Liver (tissue), 9 donors: ENCODE measurements around the gene TMEM8B. TPM values are rescaled to one million over a fixed set of nuclear protein-coding genes. Genes with fewer than 3 reads are reported as not detected.

ENCODE experiments used
- DNase-seq: peaks from one replicate; pipeline ENCODE4 v3.0.0-alpha.2; 2017; ENCODE audit warnings: low spot score
- H3K27ac ChIP-seq, 2 donors: one replicate each; pipeline ENCODE4 v1.7.0; 2013; ENCODE audit warnings: inconsistent platforms in 2 of 2, low read length in 2 of 2, control low read depth in 1 of 2, low read depth in 1 of 2, mild to moderate bottlenecking in 1 of 2
- H3K27me3 ChIP-seq, 4 donors: one replicate each; pipeline versions ENCODE4 v1.6.1 to v1.7.0; 2013; ENCODE audit warnings: low read length in 3 of 4, inconsistent platforms in 1 of 4, mild to moderate bottlenecking in 1 of 4, moderate library complexity in 1 of 4; ENCODE audit not compliant: control insufficient read depth in 4 of 4, insufficient read depth in 4 of 4
- H3K36me3 ChIP-seq, 4 donors: one replicate each; pipeline versions ENCODE4 v1.6.1 to v1.7.0; 2013; ENCODE audit warnings: low read length in 3 of 4, mild to moderate bottlenecking in 3 of 4, low read depth in 1 of 4, moderate library complexity in 1 of 4; ENCODE audit not compliant: control insufficient read depth in 4 of 4, insufficient read depth in 3 of 4
- H3K4me1 ChIP-seq, 4 donors: one replicate each; pipeline versions ENCODE4 v1.6.1 to v1.7.0; 2013; ENCODE audit warnings: low read length in 3 of 4, mild to moderate bottlenecking in 3 of 4, moderate library complexity in 1 of 4; ENCODE audit not compliant: control insufficient read depth in 4 of 4, insufficient read depth in 4 of 4
- H3K4me3 ChIP-seq, 3 donors: one replicate each; pipeline versions ENCODE4 v1.6.1 to v1.7.0; 2013; ENCODE audit warnings: low read length in 3 of 3, control low read depth in 1 of 3, low read depth in 1 of 3, mild to moderate bottlenecking in 1 of 3
- H3K9ac ChIP-seq, 2 donors: one replicate each; pipeline ENCODE4 v1.7.0; 2013; ENCODE audit warnings: low read length in 2 of 2, mild to moderate bottlenecking in 2 of 2, moderate library complexity in 2 of 2, control low read depth in 1 of 2, low read depth in 1 of 2
- H3K9me3 ChIP-seq, 4 donors: one replicate each; pipeline versions ENCODE4 v1.6.1 to v1.7.0; 2013; ENCODE audit warnings: low read length in 3 of 4; ENCODE audit not compliant: control insufficient read depth in 4 of 4
- EGR1 ChIP-seq, 2 donors: IDR thresholded peaks; 2 replicates each; pipeline ENCODE4 v1.6.1; 2016 to 2018; ENCODE audit warnings: antibody characterized with exemption in 2 of 2, low read depth in 2 of 2
- FOXA1 ChIP-seq: IDR thresholded peaks from 2 replicates; pipeline ENCODE4 v1.6.1; 2016; ENCODE audit warnings: antibody characterized with exemption
- FOXA2 ChIP-seq: IDR thresholded peaks from 2 replicates; pipeline ENCODE4 v1.6.1; 2016; ENCODE audit warnings: antibody characterized with exemption
- GABPA ChIP-seq, 2 donors: IDR thresholded peaks in 1 of 2; conservative IDR thresholded peaks in 1 of 2; 2 replicates each; pipeline ENCODE4 v1.6.1; 2016; ENCODE audit warnings: antibody characterized with exemption in 2 of 2, mild to moderate bottlenecking in 1 of 2, moderate library complexity in 1 of 2
- HNF4A ChIP-seq, 2 donors: conservative IDR thresholded peaks; 2 replicates each; pipeline ENCODE4 v1.6.1; 2016; ENCODE audit warnings: antibody characterized with exemption in 2 of 2, mild to moderate bottlenecking in 2 of 2
- HNF4G ChIP-seq: IDR thresholded peaks from 2 replicates; pipeline ENCODE4 v1.6.1; 2016; ENCODE audit warnings: antibody characterized with exemption
- JUND ChIP-seq, 2 donors: IDR thresholded peaks; 2 replicates each; pipeline ENCODE4 v1.6.1; 2016; ENCODE audit warnings: antibody characterized with exemption in 2 of 2
- NR2F2 ChIP-seq: IDR thresholded peaks from 2 replicates; pipeline ENCODE4 v1.6.1; 2016; ENCODE audit warnings: antibody characterized with exemption
- RAD21 ChIP-seq, 2 donors: IDR thresholded peaks; 2 replicates each; pipeline ENCODE4 v1.6.1; 2016; ENCODE audit warnings: antibody characterized with exemption in 2 of 2, mild to moderate bottlenecking in 2 of 2
- REST ChIP-seq: IDR thresholded peaks from 2 replicates; pipeline ENCODE4 v1.6.1; 2016; ENCODE audit warnings: antibody characterized with exemption, mild to moderate bottlenecking
- RXRA ChIP-seq, 2 donors: IDR thresholded peaks; 2 replicates each; pipeline ENCODE4 v1.6.1; 2017 to 2018; ENCODE audit warnings: antibody characterized with exemption in 2 of 2, mild to moderate bottlenecking in 1 of 2
- SP1 ChIP-seq: IDR thresholded peaks from 2 replicates; pipeline ENCODE4 v1.6.1; 2018; ENCODE audit warnings: antibody characterized with exemption, mild to moderate bottlenecking
- TAF1 ChIP-seq: conservative IDR thresholded peaks from 2 replicates; pipeline ENCODE4 v1.6.1; 2016; ENCODE audit warnings: antibody characterized with exemption, mild to moderate bottlenecking
- YY1 ChIP-seq: IDR thresholded peaks from 2 replicates; pipeline ENCODE4 v1.6.1; 2016; ENCODE audit warnings: antibody characterized with exemption, mild to moderate bottlenecking
- ZBTB33 ChIP-seq: IDR thresholded peaks from 2 replicates; pipeline ENCODE4 v1.6.1; 2016; ENCODE audit warnings: antibody characterized with exemption
- WGBS: extraction: QIAGEN DNeasy Blood & Tissue Kit; methylation state at CpG from one replicate; pipeline ENCODE4 v1.1.7; 2013; 5-methylcytosine and 5-hydroxymethylcytosine counted together
- polyA plus RNA-seq, 2 donors: library from polyadenylated mRNA; stranded (reverse) in 1 of 2; unstranded in 1 of 2; fragments of 200-250 nt in 1 of 2; fragments of >200 nt in 1 of 2; fragmentation: Nextera tagmentation in 1 of 2; extraction: Ambion mirVana in 1 of 2; gene quantifications; one replicate each; pipeline versions ENCODE4 v1.2.1 to v1.2.3, GENCODE V29; 2013 to 2015
- total RNA-seq, 2 donors: library from RNA; depleted of rRNA; stranded (reverse); fragments of >200 nt; gene quantifications; one replicate each; pipeline ENCODE4 v1.2.3, GENCODE V29; 2014
- TF ChIP-seq, protein P1 (sequence below): IDR thresholded peaks from 2 replicates; pipeline ENCODE4 v1.6.1; 2016; ENCODE audit warnings: antibody characterized with exemption
- TF ChIP-seq, protein P2 (sequence below): fragments of 150-350 bp; IDR thresholded peaks from 2 replicates; pipeline ENCODE4 v1.5.1; 2017; ENCODE audit warnings: improper control_type of control experiment, low read depth, low read length; ENCODE audit not compliant: missing input control
- TF ChIP-seq, protein P3 (sequence below): IDR thresholded peaks from 2 replicates; pipeline ENCODE4 v1.6.1; 2016; ENCODE audit warnings: antibody characterized with exemption
- donor health status: healthy.
- donor health status: healthy.
- donor health status: healthy.
- donor health status: healthy.
- donor health status: healthy.

TMEM8B gene
- total and polyA plus RNA-seq, 4 donors: 1.1 to 5.4 (median 2.7) TPM

- TF ChIP-seq YY1: peak; percentile 80
- TF ChIP-seq NR2F2: peak; percentile 95
- peak; percentile 76 to 92 for TF ChIP-seq JUND (IDR thresholded peaks at IDR 0.05)
- peak; percentile 63 for TF ChIP-seq HNF4G
- TF ChIP-seq, protein P1, sequence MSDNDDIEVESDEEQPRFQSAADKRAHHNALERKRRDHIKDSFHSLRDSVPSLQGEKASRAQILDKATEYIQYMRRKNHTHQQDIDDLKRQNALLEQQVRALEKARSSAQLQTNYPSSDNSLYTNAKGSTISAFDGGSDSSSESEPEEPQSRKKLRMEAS: peak; percentile 88
- peak in 1 of 2 donors; percentile 72 for TF ChIP-seq GABPA (IDR thresholded peaks at IDR 0.05 in 1 of 2, conservative IDR thresholded peaks at IDR 0.05 in 1 of 2)
These were observed 14.8 kb upstream of the TMEM8B start (continued) for GRCh38 chr9:35814106-35814840.

- peaks cover 16 to 42% (median 35%) of the 10 kb centered on the region in 4 donors for H3K4me1 ChIP-seq
- peak within 1 kb of the TSS; percentile 67 to 82 (median 79) for H3K4me3 ChIP-seq
- H3K27ac ChIP-seq: peak within 1 kb of the TSS; percentile 95 to 100
- TF ChIP-seq RXRA (IDR thresholded peaks at IDR 0.05) (peak; percentile 50 to 66), FOXA2 (no peak), NR2F2 (no peak), YY1 (peak; percentile 97), HNF4G (no peak), JUND (IDR thresholded peaks at IDR 0.05) (no peak), TAF1 (peak; percentile 88), SP1 (peak; percentile 96), REST (peak; percentile 58), FOXA1 (peak; percentile 27), EGR1 (IDR thresholded peaks at IDR 0.05; ENCODE audit: low read depth in 2 of 2) (peak; percentile 71 to 75), GABPA (IDR thresholded peaks at IDR 0.05 in 1 of 2, conservative IDR thresholded peaks at IDR 0.05 in 1 of 2) (peak in 1 of 2 donors; percentile 11), ZBTB33 (peak; percentile 88), RAD21 (IDR thresholded peaks at IDR 0.05) (peak in 1 of 2 donors; percentile 15), HNF4A (conservative IDR thresholded peaks at IDR 0.05) (peak; percentile 31 to 53)
- TF ChIP-seq, protein P2, sequence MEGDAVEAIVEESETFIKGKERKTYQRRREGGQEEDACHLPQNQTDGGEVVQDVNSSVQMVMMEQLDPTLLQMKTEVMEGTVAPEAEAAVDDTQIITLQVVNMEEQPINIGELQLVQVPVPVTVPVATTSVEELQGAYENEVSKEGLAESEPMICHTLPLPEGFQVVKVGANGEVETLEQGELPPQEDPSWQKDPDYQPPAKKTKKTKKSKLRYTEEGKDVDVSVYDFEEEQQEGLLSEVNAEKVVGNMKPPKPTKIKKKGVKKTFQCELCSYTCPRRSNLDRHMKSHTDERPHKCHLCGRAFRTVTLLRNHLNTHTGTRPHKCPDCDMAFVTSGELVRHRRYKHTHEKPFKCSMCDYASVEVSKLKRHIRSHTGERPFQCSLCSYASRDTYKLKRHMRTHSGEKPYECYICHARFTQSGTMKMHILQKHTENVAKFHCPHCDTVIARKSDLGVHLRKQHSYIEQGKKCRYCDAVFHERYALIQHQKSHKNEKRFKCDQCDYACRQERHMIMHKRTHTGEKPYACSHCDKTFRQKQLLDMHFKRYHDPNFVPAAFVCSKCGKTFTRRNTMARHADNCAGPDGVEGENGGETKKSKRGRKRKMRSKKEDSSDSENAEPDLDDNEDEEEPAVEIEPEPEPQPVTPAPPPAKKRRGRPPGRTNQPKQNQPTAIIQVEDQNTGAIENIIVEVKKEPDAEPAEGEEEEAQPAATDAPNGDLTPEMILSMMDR: no peak
- TF ChIP-seq, protein P1: peak; percentile 16
- TF ChIP-seq, protein P3, sequence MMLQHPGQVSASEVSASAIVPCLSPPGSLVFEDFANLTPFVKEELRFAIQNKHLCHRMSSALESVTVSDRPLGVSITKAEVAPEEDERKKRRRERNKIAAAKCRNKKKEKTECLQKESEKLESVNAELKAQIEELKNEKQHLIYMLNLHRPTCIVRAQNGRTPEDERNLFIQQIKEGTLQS: no peak
- peak within 1 kb of the TSS; percentile 87 to 91 for H3K9ac ChIP-seq
- no peaks in the 10 kb centered on the region for H3K9me3 ChIP-seq
- DNase-seq: peak; percentile 98
- WGBS: under 1% methylated on average over 52 of the region's 52 CpGs
- H3K36me3 ChIP-seq: no peaks in the 10 kb centered on the region
- no peaks in the 10 kb centered on the region for H3K27me3 ChIP-seq
These were observed 14.0 kb upstream of the TMEM8B start, which contains the start of gene HINT2 for GRCh38 chr9:35814841-35815543. HINT2 (minus strand) TSS chr9:35815042; CDS start chr9:35814979, 63 bp downstream.
